ENCODE measurements around the gene RASA3.

GRCh38 chr13:113956571-113956970, 175.9 kb downstream of the RASA3 start:
- TF ChIP-seq, protein P1, sequence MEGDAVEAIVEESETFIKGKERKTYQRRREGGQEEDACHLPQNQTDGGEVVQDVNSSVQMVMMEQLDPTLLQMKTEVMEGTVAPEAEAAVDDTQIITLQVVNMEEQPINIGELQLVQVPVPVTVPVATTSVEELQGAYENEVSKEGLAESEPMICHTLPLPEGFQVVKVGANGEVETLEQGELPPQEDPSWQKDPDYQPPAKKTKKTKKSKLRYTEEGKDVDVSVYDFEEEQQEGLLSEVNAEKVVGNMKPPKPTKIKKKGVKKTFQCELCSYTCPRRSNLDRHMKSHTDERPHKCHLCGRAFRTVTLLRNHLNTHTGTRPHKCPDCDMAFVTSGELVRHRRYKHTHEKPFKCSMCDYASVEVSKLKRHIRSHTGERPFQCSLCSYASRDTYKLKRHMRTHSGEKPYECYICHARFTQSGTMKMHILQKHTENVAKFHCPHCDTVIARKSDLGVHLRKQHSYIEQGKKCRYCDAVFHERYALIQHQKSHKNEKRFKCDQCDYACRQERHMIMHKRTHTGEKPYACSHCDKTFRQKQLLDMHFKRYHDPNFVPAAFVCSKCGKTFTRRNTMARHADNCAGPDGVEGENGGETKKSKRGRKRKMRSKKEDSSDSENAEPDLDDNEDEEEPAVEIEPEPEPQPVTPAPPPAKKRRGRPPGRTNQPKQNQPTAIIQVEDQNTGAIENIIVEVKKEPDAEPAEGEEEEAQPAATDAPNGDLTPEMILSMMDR (IDR thresholded peaks at IDR 0.05), result no peak
- TF ChIP-seq POLR2AphosphoS5 (IDR thresholded peaks at IDR 0.05) (no peak), POLR2A (IDR thresholded peaks at IDR 0.05) (no peak)
